ENCODE results near the gene ESYT1. TPM values are rescaled to one million over a fixed set of nuclear protein-coding genes. Genes with fewer than 3 reads are reported as not detected.

ESYT1 gene
- total and polyA plus RNA-seq, 8 donors, result 8.6 to 142 (median 29.7) TPM

DNA sequence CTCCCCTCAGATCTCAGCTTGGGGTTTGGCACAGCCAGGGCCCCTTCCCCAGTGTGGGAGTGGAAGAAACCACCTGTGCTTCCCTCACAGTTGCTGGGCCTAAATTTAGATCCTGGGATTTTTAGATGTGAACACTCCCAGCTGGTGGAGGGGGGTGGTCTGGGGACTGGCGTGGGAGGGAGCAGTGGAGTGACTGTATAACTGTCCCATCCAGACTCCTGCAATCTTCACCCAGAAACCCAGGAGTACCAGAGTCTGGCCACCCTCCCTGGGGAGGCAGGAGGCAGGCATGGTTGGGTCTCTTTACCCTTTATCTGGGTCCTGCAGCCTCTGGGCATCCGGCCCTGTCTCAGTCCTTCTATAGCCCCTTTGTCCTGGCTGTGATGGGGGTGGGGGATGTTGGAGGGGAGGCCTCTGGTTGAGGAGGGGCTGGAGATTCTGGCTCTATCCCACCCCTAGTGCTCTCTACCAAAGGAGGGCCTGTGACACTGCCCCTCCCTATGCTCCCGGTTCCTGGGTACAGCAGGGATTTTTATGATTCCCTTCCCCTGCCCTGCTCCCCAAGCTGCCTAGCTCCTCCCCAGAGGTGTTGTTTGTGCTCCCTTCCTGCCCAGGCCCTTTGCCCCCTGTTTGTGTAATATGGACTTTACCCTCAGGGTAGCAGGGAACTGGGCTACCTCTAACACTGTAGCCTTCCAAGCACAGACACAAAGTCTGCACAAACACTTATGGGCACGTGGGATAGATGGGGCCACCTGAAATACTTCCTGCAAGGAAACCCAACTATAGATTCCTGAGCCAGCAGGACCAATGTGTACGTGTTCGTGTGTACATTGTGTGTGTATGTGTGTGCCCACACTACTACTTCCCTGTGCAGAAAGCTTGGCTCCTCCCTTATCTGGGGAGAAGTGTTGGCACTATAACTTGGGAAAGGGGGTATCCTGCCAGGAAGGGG, 46.4 kb upstream of the ESYT1 start:
- Histone ChIP-seq H3K4me1 (peaks cover 20 to 67% (median 53%) of the 10 kb centered on the region in 4 donors), H3K36me3 (peaks cover 0 to 24% (median 15%) of the 10 kb centered on the region in 4 donors), H3K27me3 (peaks cover 0 to 15% (median 6%) of the 10 kb centered on the region in 3 donors), H3K27ac (peak overlapping the region; percentile 92 to 98 (median 93)), H3K4me3 (peak overlapping the region; percentile 55 to 73 (median 66)), H3K9me3 (no peaks in the 10 kb centered on the region)
- peak; percentile 82 to 92 for DNase-seq
- intact Hi-C loops (cut with DNase I; ENCODE audit: low total_unique reads), result no loop called here
- WGBS, 5 donors, result 26 to 48% (median 32%) methylated on average over 5 to 6 of the region's 6 CpGs
- TF ChIP-seq POLR2AphosphoS5 (IDR thresholded peaks at IDR 0.05) (peak in 2 of 3 donors; percentile 84 to 94), POLR2A (IDR thresholded peaks at IDR 0.05) (peak in 2 of 4 donors; percentile 60 to 69), EP300 (IDR thresholded peaks at IDR 0.05) (no peak)
- TF ChIP-seq, protein P1, sequence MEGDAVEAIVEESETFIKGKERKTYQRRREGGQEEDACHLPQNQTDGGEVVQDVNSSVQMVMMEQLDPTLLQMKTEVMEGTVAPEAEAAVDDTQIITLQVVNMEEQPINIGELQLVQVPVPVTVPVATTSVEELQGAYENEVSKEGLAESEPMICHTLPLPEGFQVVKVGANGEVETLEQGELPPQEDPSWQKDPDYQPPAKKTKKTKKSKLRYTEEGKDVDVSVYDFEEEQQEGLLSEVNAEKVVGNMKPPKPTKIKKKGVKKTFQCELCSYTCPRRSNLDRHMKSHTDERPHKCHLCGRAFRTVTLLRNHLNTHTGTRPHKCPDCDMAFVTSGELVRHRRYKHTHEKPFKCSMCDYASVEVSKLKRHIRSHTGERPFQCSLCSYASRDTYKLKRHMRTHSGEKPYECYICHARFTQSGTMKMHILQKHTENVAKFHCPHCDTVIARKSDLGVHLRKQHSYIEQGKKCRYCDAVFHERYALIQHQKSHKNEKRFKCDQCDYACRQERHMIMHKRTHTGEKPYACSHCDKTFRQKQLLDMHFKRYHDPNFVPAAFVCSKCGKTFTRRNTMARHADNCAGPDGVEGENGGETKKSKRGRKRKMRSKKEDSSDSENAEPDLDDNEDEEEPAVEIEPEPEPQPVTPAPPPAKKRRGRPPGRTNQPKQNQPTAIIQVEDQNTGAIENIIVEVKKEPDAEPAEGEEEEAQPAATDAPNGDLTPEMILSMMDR (IDR thresholded peaks at IDR 0.05), result peak in 1 of 7 experiments; percentile 28

DNA sequence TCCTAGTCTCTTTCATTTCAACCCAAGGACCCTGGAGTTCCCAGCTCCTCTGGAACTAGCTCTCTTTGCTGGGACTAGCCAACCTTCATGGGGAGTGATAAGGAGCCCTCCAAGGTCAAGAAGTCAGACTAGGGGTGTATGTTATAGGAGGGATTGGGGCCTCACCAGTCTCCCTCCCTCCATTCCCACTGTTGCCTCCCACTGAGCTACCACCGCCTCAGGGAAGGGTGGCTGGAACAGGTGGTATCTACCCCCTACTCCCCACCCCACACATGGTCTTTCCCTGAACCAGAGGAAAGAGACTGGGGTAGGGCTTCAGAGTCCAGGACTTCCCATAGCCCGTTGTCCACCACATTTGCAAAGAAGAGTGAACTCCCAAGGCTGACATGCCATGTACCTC, 45.7 kb upstream of the ESYT1 start:
- Histone ChIP-seq H3K9me3 (no peaks in the 10 kb centered on the region), H3K27me3 (peaks cover 0 to 15% (median 6%) of the 10 kb centered on the region in 3 donors), H3K27ac (peak overlapping the region; percentile 92 to 98 (median 93)), H3K4me3 (peak overlapping the region; percentile 6 to 73 (median 39)), H3K36me3 (peaks cover 0 to 28% (median 17%) of the 10 kb centered on the region in 4 donors), H3K4me1 (peaks cover 20 to 74% (median 58%) of the 10 kb centered on the region in 4 donors)
- 25 to 49% (median 41%) methylated on average over 2 of the region's 2 CpGs for WGBS, 5 donors
- no peak for DNase-seq
- intact Hi-C loops (cut with DNase I; ENCODE audit: low total_unique reads), result no loop called here
- TF ChIP-seq EP300 (IDR thresholded peaks at IDR 0.05), result no peak
- TF ChIP-seq POLR2AphosphoS5 (IDR thresholded peaks at IDR 0.05), result no peak
- TF ChIP-seq POLR2A (IDR thresholded peaks at IDR 0.05), result no peak
- TF ChIP-seq, protein P1 (IDR thresholded peaks at IDR 0.05), result no peak

DNA sequence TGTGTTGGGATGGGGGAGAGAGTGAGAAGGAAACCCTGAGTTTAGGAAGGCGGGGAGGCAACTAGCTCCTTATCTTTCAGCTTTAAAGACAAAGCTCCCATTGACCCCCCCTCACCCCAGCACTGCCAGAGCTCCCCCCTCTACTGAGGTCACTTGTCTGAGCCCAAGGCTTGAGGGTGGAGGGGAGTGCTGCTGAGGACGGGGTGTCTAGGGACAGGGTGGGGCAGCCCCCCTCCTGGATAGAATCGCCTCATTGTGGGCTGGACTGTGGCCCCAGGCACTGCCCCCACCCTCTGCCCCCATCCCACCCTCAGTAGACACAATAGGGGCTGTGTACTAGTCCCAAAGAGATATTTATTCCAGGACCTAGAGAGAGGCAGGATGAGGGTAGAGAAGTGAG, 45.1 kb upstream of the ESYT1 start:
- intact Hi-C loops (cut with DNase I; ENCODE audit: low total_unique reads), result no loop called here
- no peaks in the 10 kb centered on the region for H3K9me3 ChIP-seq
- 27 to 41% (median 34%) methylated on average over 3 of the region's 3 CpGs for WGBS, 5 donors
- H3K27ac ChIP-seq, result peak overlapping the region; percentile 92 to 98 (median 93)
- H3K36me3 ChIP-seq, result peaks cover 5 to 34% (median 19%) of the 10 kb centered on the region in 4 donors
- peaks cover 0 to 15% (median 6%) of the 10 kb centered on the region in 3 donors for H3K27me3 ChIP-seq
- TF ChIP-seq POLR2A (IDR thresholded peaks at IDR 0.05) (no peak), POLR2AphosphoS5 (IDR thresholded peaks at IDR 0.05) (no peak), EP300 (IDR thresholded peaks at IDR 0.05) (no peak)
- TF ChIP-seq, protein P1 (IDR thresholded peaks at IDR 0.05), result no peak
- H3K4me3 ChIP-seq, result peak overlapping the region; percentile 6 to 73 (median 39)
- peak in 1 of 2 donors; percentile 53 for DNase-seq
- H3K4me1 ChIP-seq, result peaks cover 20 to 80% (median 64%) of the 10 kb centered on the region in 4 donors

DNA sequence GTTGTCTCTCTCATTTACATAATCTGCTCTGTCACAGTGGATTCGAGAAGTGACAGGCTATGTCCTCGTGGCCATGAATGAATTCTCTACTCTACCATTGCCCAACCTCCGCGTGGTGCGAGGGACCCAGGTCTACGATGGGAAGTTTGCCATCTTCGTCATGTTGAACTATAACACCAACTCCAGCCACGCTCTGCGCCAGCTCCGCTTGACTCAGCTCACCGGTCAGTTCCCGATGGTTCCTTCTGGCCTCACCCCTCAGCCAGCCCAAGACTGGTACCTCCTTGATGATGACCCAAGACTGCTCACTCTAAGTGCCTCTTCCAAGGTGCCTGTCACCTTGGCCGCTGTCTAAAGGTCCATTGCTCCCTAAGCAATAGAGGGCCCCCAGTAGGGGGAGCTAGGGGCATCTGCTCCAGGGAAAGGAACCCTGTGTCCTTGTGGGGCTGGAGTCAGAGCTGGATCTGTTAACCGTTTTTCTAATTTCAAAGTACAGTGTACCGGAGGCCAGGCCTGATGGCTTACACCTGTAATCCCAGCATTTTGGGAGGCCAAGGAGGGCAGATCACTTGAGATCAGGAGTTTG, 43.0 kb upstream of the ESYT1 start:
- Histone ChIP-seq H3K4me3 (peak overlapping the region in 1 of 4 donors; percentile 10), H3K27ac (peak overlapping the region; percentile 31 to 96 (median 93)), H3K9me3 (no peaks in the 10 kb centered on the region), H3K4me1 (peaks cover 11 to 66% (median 49%) of the 10 kb centered on the region in 4 donors), H3K36me3 (peaks cover 10 to 55% (median 39%) of the 10 kb centered on the region in 4 donors), H3K27me3 (peaks cover 0 to 13% (median 6%) of the 10 kb centered on the region in 3 donors)
- TF ChIP-seq, protein P1 (IDR thresholded peaks at IDR 0.05), result peak in 2 of 7 experiments; percentile 14 to 36
- no peak for TF ChIP-seq POLR2A (IDR thresholded peaks at IDR 0.05)
- TF ChIP-seq EP300 (IDR thresholded peaks at IDR 0.05), result no peak
- TF ChIP-seq POLR2AphosphoS5 (IDR thresholded peaks at IDR 0.05), result no peak
- peak; percentile 46 for DNase-seq
- intact Hi-C loops (cut with DNase I; ENCODE audit: low total_unique reads), result no loop called here
- WGBS, 5 donors, result 81 to 85% (median 83%) methylated on average over 15 of the region's 15 CpGs
